NCI-H2196 (cell line): Measurements from ENCODE around the gene CEP192.

Experiments
- DNase-seq: peaks from one replicate; lab custom pipeline; 2025; ENCODE audit not compliant: unreplicated experiment; lab: John Stamatoyannopoulos, UW

CEP192 gene

DNA sequence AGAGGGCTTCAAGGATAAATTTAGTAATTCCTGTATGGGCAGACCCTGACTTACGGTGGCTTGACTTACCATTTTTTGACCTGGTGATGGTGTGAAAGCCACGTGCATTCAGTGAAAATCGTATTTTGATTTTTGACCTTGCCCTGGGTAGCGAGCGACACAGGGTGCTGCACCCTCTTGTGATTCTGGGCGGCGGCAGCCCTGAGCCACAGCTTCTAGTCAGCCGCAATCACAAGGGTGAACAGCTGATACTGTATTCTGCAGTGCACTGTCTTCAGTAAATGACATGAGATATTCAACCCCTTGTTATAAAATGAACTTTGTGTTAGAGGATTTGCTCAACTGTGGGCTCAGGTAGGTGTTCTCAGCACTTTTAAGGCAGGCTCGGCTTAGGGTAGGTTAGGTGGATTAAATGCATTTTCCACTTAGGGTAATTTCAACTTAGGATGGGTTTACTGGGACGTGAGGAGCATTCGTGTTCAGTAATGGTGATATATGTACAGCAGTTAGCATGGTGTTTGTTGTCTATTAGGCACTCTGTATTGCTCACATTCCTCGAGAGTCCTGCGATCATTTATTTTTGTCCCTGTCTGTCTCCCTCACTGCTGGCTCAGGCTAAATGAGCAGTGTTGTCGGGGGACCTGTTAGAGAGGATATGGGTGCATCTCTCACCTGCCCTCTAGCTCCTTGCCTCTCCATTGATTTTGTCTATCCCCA, 109.9 kb downstream of the CEP192 start:
- DNase-seq, result no peak

- no peak for DNase-seq
Measured at GRCh38 chr18:13101659-13102197, 110.6 kb downstream of the CEP192 start.

- peak; percentile 10 for DNase-seq
Measured at GRCh38 chr18:13103366-13103765, 112.2 kb downstream of the CEP192 start.

DNA sequence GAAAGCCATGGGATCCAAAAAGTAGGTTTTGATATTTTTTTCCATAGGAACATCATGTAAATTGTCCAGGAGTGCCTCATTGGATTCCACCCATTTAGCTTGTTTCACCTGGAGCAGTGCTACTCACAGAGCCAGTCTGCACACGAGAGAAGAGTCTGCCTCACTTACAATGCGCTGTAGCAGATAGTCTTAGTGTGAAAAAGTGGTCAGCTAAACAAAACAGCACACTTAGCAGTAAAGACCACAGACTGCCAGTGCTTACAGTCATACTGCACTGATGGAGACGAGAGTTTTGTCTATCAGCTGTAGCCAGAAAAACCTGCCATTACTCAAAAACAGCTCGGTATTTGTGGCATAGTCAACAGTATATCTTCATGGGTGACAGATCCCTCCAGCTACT, 113.9 kb downstream of the CEP192 start:
- no peak for DNase-seq

GRCh38 chr18:13107074-13107473, 115.9 kb downstream of the CEP192 start:
- DNase-seq, result no peak

DNA sequence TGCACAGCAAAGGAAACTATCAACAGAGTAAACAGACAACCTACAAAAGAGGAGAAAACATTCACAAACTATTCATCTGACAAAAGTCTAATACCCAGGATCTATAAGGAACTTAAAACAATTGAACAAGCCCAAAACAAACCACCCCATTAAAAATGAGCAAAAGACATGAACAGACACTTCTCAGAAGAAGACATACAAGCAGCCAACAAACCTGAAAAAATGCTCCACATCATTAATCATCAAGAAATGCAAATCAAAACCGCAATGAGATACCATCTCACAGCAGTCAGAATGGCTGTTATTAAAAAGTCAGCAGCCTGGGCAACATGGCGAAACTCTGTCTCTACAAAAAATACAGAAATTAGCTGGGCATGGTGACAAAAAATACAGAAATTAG, 117.2 kb downstream of the CEP192 start:
- no peak for DNase-seq

GRCh38 chr18:13110559-13110958, 119.4 kb downstream of the CEP192 start:
- DNase-seq, result no peak

DNA sequence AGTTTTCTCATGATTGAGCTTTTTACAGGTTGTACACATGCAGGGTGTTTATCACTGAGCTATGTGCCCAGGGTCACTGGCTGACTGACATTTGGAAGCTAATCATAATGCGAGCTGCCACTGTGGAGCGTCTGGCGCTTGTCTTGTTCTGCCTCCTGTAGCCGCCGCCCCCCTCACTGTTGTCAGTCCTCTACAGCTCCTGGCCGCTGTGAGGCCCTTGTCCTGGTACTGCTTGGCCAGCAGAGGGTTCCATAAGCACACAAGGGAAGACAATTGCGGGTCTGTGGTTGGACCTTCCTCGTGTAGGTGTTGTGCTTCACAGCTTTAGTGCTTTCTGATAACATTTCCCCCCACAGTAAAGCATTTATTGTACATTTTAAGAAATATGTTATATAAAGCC, 121.8 kb downstream of the CEP192 start:
- DNase-seq, result peak; percentile 43

DNA sequence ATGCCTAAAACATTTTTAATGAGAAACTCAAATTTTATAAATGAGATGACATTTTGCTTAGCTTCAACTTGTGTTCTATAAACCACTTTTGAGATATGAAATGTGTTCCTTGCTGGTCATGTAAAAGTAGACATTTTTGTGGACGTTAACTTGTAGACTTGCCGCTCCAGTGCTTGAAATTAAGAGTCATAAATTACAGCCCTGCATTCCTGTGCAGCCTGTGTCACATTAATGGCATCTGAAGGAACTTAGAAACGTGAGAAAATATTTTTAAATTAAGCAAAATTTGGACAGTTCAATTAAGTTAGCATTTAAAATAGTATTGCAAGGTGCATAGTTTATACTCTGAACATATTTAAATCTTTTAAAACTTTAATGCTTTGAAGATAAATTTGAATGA, 129.1 kb downstream of the CEP192 start:
- DNase-seq, result no peak

DNA sequence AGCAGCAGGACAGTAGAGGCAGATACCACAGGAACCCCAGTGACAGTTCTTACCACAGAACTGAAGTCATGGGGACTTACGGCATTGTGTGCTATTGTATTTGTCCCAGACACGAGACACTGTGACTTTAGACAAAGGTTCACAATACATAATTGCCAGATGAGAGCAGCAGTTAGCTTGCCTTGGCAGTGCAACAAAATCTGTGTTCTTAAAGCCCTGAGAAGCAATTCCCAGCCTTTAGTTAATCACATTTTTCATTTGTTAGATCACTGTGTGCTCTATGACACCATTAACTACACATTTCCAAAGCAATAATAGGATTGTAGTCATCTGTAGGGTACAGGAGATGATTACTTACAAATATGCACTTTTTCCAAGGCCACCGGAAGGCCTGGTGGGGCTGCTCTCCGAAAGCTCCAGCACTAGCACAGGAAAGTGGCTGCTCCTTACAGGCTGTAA, 129.8 kb downstream of the CEP192 start:
- DNase-seq, result no peak

GRCh38 chr18:13124411-13124810, 133.2 kb downstream of the CEP192 start:
- no peak for DNase-seq

- DNase-seq, result no peak
Measured at GRCh38 chr18:13125191-13125590, 134.0 kb downstream of the CEP192 start.

- no peak for DNase-seq
Measured at GRCh38 chr18:13126966-13127598, 135.9 kb downstream of the CEP192 start.

DNA sequence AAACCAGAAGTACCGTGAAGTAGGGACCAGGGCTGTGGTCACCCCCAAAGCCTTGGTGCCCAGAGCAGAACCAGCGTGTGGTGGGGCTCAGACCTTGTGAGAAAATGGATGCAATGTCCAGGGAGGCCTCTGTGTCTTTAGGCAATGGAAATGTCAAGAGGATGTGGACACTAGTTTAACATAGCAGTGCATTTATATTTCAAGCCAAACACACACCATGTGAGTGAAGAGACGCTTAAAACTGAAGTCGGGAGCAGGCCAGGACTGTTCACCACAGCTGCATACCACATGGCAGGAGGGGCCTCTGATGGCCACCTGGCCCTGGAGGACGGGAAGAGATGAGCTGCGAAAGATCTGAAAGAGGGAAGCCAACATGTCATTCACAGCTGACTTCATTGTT, 140.1 kb downstream of the CEP192 start:
- DNase-seq, result no peak

DNA sequence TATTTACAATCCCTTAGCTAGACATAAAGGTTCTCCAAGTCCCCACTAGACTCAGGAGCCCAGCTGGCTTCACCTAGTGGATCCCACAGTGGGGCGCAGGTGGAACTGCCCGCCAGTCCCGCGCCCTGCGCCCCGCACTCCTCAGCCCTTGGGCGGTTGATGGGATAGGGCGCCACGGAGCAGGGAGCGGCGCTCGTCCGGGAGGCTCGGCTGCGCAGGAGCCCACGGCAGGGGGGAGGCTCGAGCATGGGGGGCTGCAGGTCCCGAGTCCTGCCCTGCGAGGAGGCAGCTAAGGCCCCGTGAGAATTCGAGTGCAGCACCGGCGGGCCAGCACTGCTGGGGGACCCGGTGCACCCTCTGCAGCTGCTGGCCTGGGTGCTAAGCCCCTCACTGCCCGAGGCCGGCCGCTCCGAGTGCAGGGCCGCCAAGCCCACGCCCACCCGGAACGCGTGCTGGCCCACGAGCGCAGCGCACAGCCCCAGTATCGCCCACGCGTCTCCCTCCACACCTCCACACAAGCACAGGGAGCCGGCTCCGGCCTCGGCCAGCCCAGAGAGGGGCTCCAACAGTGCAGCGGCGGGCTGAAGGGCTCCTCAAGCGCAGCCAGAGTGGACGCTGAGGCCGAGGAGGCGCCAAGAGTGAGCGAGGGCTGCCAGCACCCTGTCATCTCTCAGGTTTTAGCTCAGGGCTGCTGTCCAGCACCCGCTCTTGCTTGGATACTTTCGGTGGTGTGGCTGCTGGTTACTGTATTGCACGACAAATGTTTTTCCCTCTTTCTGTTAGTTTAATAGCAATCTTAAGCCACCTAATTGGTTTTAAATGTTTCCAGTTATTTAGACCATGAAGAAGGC, 143.6 kb downstream of the CEP192 start:
- DNase-seq, result no peak

DNA sequence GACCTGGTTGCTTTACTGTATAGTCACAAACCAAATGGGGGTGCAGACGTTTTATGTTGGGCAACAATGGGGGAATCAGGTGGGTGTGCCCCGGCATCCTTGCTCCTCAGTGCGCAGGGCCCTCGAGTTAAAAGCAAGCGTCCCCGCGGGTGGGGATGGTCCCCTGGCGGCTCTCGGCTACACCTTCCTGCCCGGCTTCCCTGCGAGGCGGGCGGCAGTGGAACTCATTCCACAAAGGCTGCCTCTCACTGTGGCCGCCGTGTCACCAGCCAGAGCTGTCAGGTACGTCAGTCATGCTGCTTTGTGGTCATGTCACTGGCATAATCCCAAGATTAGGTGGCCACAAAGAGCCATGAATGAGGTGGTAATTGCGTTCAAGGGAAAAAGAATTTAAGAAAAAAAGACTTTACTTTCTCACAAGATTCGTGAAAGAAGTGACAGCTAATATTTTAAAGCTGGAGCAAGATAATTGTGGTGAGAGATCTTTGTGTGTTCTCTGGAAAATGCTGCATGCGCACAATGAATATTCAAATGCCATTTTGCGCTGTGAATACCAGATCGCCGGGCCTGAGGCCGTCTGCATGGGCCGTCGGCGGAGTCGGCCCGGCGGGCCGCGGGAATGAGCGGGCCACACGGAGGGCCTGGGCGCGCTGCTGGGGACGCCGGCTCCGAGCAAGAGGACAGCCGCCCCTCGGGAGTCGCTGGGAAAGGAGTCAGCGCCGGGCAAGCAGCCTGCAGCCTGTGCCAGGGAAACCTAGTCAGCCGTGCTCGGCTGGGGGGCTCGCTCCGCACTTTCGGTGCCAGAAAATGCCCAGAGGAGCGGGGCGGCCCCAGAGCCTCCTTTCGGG, 145.1 kb downstream of the CEP192 start:
- no peak for DNase-seq

DNA sequence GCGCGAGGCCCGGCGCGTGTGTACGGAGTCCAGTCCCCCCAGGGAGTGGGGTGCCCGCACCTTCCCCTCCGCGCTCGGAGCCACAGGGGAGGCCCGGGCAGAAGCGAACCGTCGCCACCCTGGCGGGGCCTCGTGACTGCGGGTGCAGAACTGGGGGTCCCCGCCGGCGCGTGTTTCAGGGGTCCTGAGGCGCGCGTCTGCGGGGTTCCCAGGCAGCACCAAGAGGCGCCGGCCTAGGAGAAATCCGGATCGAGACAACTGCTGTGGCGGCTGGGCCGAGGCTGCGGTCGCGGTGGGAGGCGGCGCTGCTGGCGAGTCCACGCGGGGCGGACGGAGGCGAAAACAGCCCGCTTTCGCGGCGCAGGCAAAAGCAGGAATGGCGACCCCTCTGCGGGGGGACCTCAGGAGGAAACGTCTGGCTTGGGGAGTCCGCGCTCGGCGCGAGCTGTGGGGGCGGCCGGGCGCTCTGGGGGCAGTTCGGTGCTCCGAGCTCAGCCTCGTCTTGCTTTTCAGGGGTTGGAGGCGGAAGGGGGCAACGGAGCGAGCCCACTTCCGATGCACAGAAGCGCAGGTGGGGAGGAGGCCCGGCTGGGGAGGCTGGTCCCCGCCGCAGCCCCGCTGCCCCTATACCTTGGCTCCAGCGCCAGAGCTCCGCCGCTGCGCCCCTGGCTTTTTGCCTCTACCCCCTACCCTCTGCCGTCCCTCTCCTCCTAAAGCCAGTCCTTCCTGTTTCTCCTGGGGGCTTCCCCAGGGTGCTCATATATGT, 145.9 kb downstream of the CEP192 start:
- peak; percentile 44 for DNase-seq

DNA sequence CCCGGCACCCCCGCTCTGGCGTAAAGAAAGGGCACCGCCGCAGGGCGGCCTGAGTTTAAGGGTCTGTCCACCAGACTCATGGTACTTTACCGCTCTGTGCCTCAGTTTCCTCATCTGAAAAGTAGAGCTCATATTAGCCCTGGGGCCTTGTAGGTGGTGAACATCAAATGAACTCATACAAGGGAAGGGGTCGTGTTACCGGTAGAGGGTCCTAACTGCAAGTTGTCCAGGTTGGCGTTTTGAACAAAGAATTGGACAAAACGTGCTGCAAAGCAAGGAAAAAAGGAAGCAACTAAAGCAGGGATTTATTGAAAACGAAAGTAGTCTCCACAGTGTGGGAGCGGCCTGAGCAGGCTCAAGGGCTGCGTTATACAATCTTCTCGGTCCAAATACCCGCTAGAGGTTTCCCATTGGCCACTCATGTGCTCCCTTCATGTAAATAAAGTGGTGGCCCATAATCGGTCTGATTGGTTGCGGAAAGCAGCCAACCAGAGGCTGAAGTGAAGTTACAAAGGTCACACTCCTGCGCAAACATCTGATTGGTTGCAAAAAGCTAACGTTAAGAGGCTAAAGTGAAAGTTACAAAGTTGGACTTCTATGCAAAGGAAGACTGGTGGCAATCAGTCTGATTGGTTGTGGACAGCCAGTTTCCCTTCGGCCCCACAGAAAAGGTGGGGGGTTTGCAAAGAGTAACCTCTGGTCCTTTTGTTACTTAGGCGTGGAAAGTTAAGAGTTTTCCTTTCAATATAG, 146.7 kb downstream of the CEP192 start:
- DNase-seq, result peak; percentile 96

- no peak for DNase-seq
Measured at GRCh38 chr18:13138420-13139139, 147.4 kb downstream of the CEP192 start.
